IPS-15b (cell line): Measurements from ENCODE around the gene SMIM35.

Experiments
- H3K27me3 ChIP-seq: one replicate; pipeline ENCODE4 v1.6.1; 2013; ENCODE audit warnings: low read length; ENCODE audit not compliant: control insufficient read depth, insufficient read depth
- H3K36me3 ChIP-seq: one replicate; pipeline ENCODE4 v1.6.1; 2013; ENCODE audit warnings: low read length; ENCODE audit not compliant: control insufficient read depth, insufficient read depth
- H3K4me1 ChIP-seq: one replicate; pipeline ENCODE4 v1.6.1; 2013; ENCODE audit warnings: mild to moderate bottlenecking, low read length; ENCODE audit not compliant: control insufficient read depth, insufficient read depth
- H3K4me3 ChIP-seq: one replicate; pipeline ENCODE4 v1.5.1; 2013; ENCODE audit warnings: low read depth, low read length
- H3K9ac ChIP-seq: one replicate; pipeline ENCODE4 v1.6.1; 2013; ENCODE audit warnings: low read depth, mild to moderate bottlenecking, low read length
- H3K9me3 ChIP-seq: one replicate; pipeline ENCODE4 v1.6.1; 2013; ENCODE audit warnings: mild to moderate bottlenecking, low read length; ENCODE audit not compliant: control insufficient read depth, insufficient read depth

Gene SMIM35

GRCh38 chr11:118042141-118042540, 44.6 kb downstream of the SMIM35 start:
- Histone ChIP-seq H3K27me3 (no peaks in the 10 kb centered on the region), H3K36me3 (no peaks in the 10 kb centered on the region), H3K4me1 (no peaks in the 10 kb centered on the region), H3K9me3 (no peaks in the 10 kb centered on the region), H3K4me3 (no peak overlapping the region), H3K9ac (no peak overlapping the region)

DNA sequence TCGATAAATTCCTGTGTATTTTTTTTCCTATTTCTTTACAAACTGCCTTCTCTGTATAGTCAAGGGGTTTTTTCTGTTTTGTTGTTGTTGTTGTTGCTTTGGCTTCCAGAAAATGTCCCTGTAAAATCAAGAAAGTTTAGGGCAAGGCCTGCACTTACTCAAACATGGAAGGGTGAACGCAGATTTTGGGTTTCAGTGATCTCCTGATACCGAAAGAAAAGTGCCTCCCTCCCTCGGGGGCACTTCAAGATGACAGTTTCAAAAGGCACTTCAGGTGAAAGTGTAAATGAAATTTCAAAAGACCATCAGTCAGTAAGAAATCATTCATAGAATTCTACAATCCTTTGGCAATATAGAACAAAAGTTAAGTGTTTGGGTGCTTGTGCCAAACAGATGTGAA, 53.3 kb downstream of the SMIM35 start:
- Histone ChIP-seq H3K36me3 (no peaks in the 10 kb centered on the region), H3K27me3 (no peaks in the 10 kb centered on the region), H3K4me3 (no peak overlapping the region), H3K4me1 (no peaks in the 10 kb centered on the region), H3K9ac (no peak overlapping the region), H3K9me3 (no peaks in the 10 kb centered on the region)

GRCh38 chr11:118028626-118029025, 58.1 kb downstream of the SMIM35 start:
- H3K27me3 ChIP-seq, result no peaks in the 10 kb centered on the region
- no peaks in the 10 kb centered on the region for H3K9me3 ChIP-seq
- no peaks in the 10 kb centered on the region for H3K36me3 ChIP-seq
- H3K9ac ChIP-seq, result no peak overlapping the region
- no peak overlapping the region for H3K4me3 ChIP-seq
- H3K4me1 ChIP-seq, result no peaks in the 10 kb centered on the region

DNA sequence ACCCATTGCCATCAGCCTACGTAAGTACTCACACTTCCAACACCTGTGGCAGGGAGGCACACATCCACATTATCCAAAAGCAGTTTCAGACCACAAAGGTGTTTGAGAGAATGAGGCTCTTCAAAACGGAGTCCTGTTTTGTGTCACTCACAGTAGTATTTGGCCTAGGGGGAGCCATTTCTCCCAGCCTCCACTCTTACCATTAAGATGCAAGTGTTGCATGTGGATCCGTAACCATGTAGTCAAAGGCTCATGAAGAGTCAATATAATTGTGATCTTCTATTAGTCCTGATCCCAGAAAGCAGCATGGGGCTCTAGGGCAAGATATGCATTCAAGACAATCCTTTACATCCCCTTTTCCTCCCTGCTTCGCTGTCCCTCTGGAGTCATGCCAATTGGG, 59.1 kb downstream of the SMIM35 start:
- H3K36me3 ChIP-seq, result no peaks in the 10 kb centered on the region
- no peaks in the 10 kb centered on the region for H3K4me1 ChIP-seq
- H3K9ac ChIP-seq, result no peak overlapping the region
- no peak overlapping the region for H3K4me3 ChIP-seq
- no peaks in the 10 kb centered on the region for H3K9me3 ChIP-seq
- H3K27me3 ChIP-seq, result no peaks in the 10 kb centered on the region

DNA sequence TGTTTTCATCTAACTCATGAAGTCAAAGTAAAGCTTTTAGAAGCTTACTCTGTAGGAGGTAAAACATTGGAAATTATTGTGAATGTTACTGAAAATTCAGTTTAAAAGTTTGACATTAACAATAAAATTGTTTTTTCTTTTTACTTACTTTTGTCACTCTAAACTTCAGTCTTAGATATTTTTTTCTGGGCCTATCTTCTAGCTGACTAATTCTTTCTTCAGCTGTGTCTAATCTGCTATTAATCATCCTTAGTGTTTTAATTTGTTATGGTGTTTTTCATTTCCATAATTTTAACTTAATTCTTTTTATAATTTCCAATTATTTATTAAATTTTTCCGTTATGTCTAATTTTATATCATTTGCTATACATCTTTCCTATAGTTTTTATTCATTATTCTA, 65.6 kb downstream of the SMIM35 start:
- Histone ChIP-seq H3K4me3 (no peak overlapping the region), H3K4me1 (no peaks in the 10 kb centered on the region), H3K9me3 (no peaks in the 10 kb centered on the region), H3K36me3 (no peaks in the 10 kb centered on the region), H3K9ac (no peak overlapping the region), H3K27me3 (no peaks in the 10 kb centered on the region)

DNA sequence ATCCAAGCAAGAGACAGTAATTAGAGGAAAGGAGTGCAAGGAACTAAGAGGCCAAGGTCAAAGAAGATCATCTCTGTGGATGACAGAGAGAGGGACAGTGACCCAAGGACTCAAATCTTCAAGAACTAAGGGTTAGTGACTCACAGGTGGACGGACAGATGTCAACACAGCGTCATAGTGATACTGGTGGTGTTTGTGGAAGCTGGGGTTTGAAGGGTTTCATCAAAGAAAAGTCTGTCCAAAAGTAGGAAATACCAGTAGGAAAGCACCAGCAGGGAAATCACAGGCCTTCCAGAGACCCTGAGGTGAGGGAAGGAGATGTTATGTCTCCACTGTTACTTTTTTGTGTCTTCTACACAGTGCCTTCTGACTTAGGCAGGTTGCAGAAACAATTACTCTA, 68.4 kb downstream of the SMIM35 start:
- no peaks in the 10 kb centered on the region for H3K9me3 ChIP-seq
- no peaks in the 10 kb centered on the region for H3K27me3 ChIP-seq
- no peaks in the 10 kb centered on the region for H3K4me1 ChIP-seq
- no peaks in the 10 kb centered on the region for H3K36me3 ChIP-seq
- no peak overlapping the region for H3K9ac ChIP-seq
- H3K4me3 ChIP-seq, result no peak overlapping the region

DNA sequence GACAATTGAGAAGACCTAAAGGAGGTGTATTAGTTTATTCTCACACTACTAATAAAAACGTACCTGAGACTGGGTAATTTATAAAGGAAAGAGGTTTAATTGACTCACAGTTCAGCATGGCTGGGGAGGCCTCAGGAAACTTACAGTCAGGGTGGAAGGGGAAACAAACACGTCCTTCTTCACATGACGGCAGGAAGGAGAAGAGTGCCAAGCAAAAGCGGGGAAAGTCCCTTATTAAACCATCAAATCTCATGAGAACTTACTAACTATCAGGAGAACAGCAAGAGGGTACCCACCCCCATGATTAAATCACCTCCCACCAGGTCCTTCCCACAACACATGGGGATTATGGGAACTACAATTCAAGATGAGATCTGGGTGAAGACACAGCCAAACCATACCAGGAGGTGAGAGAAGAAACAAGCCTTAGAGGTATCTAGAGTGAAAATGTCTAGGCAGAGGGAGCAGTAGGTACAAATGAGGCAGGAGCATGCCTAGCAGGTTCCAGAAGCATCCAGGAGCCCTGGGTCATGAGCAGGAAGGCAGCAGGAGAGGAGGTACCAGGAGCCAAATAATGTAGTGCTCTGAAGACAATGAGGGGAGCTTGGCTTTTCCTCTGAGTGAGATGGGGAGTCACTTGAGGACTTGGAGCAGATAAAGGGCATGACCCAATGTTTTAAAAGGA, 69.0 kb downstream of the SMIM35 start:
- no peaks in the 10 kb centered on the region for H3K9me3 ChIP-seq
- H3K9ac ChIP-seq, result no peak overlapping the region
- H3K36me3 ChIP-seq, result no peaks in the 10 kb centered on the region
- H3K27me3 ChIP-seq, result no peaks in the 10 kb centered on the region
- H3K4me3 ChIP-seq, result no peak overlapping the region
- no peaks in the 10 kb centered on the region for H3K4me1 ChIP-seq

- Histone ChIP-seq H3K9ac (no peak overlapping the region), H3K27me3 (no peaks in the 10 kb centered on the region), H3K9me3 (no peaks in the 10 kb centered on the region), H3K4me3 (no peak overlapping the region), H3K4me1 (no peaks in the 10 kb centered on the region), H3K36me3 (no peaks in the 10 kb centered on the region)
These were observed 69.7 kb downstream of the SMIM35 start for GRCh38 chr11:118017111-118017510.

DNA sequence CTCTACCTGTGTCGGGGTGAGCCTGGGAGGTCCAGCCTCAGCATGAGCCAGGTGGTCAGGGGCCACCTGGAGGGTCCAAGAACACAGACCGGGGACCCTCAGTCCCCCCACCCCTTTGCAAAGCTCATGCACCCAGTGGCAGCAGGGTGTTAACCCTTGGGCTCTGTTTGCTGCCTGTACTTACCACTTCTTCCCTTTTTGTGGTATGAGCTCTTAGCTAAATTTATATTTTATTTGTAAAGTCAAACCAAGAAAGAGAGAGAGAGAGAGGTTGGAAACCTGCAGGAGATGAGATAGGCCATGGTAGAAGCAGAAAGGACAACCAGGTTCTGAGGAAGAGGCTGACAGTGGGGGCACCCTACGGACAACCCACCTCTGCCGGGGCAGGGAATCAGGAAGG, 70.7 kb downstream of the SMIM35 start:
- H3K36me3 ChIP-seq, result no peaks in the 10 kb centered on the region
- H3K9me3 ChIP-seq, result no peaks in the 10 kb centered on the region
- no peak overlapping the region for H3K4me3 ChIP-seq
- H3K4me1 ChIP-seq, result no peaks in the 10 kb centered on the region
- H3K9ac ChIP-seq, result no peak overlapping the region
- H3K27me3 ChIP-seq, result no peaks in the 10 kb centered on the region

GRCh38 chr11:118015385-118015841, 71.3 kb downstream of the SMIM35 start:
- Histone ChIP-seq H3K27me3 (no peaks in the 10 kb centered on the region), H3K36me3 (no peaks in the 10 kb centered on the region), H3K4me1 (no peaks in the 10 kb centered on the region), H3K4me3 (no peak overlapping the region), H3K9ac (no peak overlapping the region), H3K9me3 (no peaks in the 10 kb centered on the region)

- Histone ChIP-seq H3K27me3 (no peaks in the 10 kb centered on the region), H3K4me1 (no peaks in the 10 kb centered on the region), H3K36me3 (no peaks in the 10 kb centered on the region), H3K4me3 (no peak overlapping the region), H3K9me3 (no peaks in the 10 kb centered on the region), H3K9ac (no peak overlapping the region)
These were observed 72.7 kb downstream of the SMIM35 start for GRCh38 chr11:118014022-118014421.

GRCh38 chr11:118012083-118012669, 74.6 kb downstream of the SMIM35 start:
- no peaks in the 10 kb centered on the region for H3K4me1 ChIP-seq
- no peaks in the 10 kb centered on the region for H3K36me3 ChIP-seq
- H3K4me3 ChIP-seq, result no peak overlapping the region
- no peaks in the 10 kb centered on the region for H3K27me3 ChIP-seq
- no peaks in the 10 kb centered on the region for H3K9me3 ChIP-seq
- no peak overlapping the region for H3K9ac ChIP-seq
